HG02610 (cell line): Measurements from ENCODE around the gene TVP23A.
"Not testable (repeated sequence)": the region's sequence is repeated elsewhere in the genome, so short reads cannot be mapped to it uniquely, and the experiment has no call there.

ENCODE experiments used
- ATAC-seq: cut with Tn5 transposase; IDR thresholded peaks from one replicate; pipeline ENCODE4 v1.9.1; 2021; ENCODE audit warnings: mild to moderate bottlenecking, moderate library complexity; ENCODE audit not compliant: unreplicated experiment

The TVP23A gene

GRCh38 chr16:10752843-10753523 is 65.6 kb downstream of the TVP23A start:
- ATAC-seq: peak; percentile 74

- peak; percentile 41 for ATAC-seq
Measured at GRCh38 chr16:10751291-10751697, 67.3 kb downstream of the TVP23A start.

- ATAC-seq: no peak
Measured at GRCh38 chr16:10750793-10751192, 67.8 kb downstream of the TVP23A start.

GRCh38 chr16:10745841-10746240 is 72.8 kb downstream of the TVP23A start:
- ATAC-seq: no peak

- no peak for ATAC-seq
Measured at GRCh38 chr16:10744370-10745030, 74.1 kb downstream of the TVP23A start.

- ATAC-seq: peak; percentile 75
Measured at GRCh38 chr16:10743610-10744369, 74.8 kb downstream of the TVP23A start, which contains the start of gene NUBP1. Gene NUBP1, plus strand, starts transcription at chr16:10743842. Its CDS starts 22 bp downstream, at chr16:10743864.

- ATAC-seq: no peak
Measured at GRCh38 chr16:10743227-10743609, 75.4 kb downstream of the TVP23A start.

GRCh38 chr16:10741844-10742243 is 76.8 kb downstream of the TVP23A start:
- no peak for ATAC-seq

GRCh38 chr16:10741249-10741648 is 77.3 kb downstream of the TVP23A start:
- ATAC-seq: not testable (repeated sequence)

GRCh38 chr16:10740845-10741208 is 77.8 kb downstream of the TVP23A start:
- no peak for ATAC-seq

- ATAC-seq: no peak
Measured at GRCh38 chr16:10740000-10740844, 78.4 kb downstream of the TVP23A start.

- ATAC-seq: peak; percentile 81
Measured at GRCh38 chr16:10738231-10739077, 80.1 kb downstream of the TVP23A start.

GRCh38 chr16:10737068-10737625 is 81.4 kb downstream of the TVP23A start:
- ATAC-seq: no peak

GRCh38 chr16:10731790-10732189 is 86.8 kb downstream of the TVP23A start:
- no peak for ATAC-seq

- no peak for ATAC-seq
Measured at GRCh38 chr16:10729104-10730048, 89.2 kb downstream of the TVP23A start.

- no peak for ATAC-seq
Measured at GRCh38 chr16:10728003-10728887, 90.3 kb downstream of the TVP23A start.
